ENCODE measurements around the gene MMP24. TPM values are rescaled to one million over a fixed set of nuclear protein-coding genes. Genes with fewer than 3 reads are reported as not detected.
"Not testable (repeated sequence)": the region's sequence is repeated elsewhere in the genome, so short reads cannot be mapped to it uniquely, and the experiment has no call there.

The MMP24 gene
- total RNA-seq, 4 donors from 2014 or later: 0.16 to 7.2 (median 5.6) TPM

DNA sequence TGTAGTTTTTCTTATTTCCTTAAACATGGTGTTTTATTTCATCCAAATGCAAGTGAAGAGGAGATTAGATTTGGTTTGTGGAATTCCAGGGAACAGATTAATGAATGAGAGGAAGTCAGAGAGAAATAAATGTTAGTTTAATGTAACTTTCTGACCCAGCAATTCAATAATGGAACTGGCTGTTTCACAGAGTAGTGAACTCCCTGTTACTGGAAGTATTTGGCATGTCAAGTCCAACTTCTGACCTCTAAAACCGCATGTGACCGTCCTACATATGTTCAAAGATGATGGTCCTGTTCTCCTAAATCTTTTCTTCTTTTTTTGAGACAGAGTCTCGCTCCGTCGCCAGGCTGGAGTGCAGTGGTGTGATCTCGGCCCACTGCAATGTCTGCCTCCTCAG, 35.9 kb upstream of the MMP24 start:
- ATAC-seq (ENCODE audit: low FRiP score) (no peak), DNase-seq (ENCODE audit: low spot score) (no peak)
- TF ChIP-seq, protein P1, sequence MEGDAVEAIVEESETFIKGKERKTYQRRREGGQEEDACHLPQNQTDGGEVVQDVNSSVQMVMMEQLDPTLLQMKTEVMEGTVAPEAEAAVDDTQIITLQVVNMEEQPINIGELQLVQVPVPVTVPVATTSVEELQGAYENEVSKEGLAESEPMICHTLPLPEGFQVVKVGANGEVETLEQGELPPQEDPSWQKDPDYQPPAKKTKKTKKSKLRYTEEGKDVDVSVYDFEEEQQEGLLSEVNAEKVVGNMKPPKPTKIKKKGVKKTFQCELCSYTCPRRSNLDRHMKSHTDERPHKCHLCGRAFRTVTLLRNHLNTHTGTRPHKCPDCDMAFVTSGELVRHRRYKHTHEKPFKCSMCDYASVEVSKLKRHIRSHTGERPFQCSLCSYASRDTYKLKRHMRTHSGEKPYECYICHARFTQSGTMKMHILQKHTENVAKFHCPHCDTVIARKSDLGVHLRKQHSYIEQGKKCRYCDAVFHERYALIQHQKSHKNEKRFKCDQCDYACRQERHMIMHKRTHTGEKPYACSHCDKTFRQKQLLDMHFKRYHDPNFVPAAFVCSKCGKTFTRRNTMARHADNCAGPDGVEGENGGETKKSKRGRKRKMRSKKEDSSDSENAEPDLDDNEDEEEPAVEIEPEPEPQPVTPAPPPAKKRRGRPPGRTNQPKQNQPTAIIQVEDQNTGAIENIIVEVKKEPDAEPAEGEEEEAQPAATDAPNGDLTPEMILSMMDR (IDR thresholded peaks at IDR 0.05): no peak

DNA sequence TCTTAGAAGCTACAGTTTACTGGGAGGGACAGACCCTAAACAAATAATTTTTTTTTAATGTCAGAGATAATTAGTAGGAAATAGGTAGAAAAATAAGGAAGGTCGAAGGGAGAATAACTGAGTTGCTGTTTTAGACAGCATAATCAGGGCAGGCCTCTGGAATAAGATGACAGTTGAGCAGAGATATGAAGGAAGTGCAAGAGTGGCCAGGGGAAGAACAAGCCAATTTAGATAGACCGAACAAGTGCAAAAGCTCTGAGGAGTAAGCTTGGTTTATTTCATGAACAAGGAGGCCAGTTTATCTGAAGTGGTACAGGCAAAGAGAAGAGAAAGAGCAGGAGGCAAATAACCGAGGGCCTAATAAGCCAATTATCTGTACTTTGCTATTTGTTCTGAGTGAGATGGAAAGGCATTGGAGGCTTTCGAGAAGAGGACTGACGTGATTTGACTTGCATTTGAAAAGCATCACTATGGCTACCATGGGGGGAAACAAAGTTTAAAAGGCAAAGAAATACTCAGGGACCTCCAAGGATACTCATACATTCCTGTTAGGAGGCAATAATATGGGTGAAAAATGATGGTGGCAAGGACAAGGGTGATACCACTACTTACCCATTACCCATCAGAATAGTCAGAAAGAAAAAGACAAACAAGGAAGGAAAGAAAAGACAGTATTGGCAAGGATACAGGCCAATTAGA, 34.9 kb upstream of the MMP24 start:
- no peak for DNase-seq (ENCODE audit: low spot score)
- TF ChIP-seq, protein P1 (IDR thresholded peaks at IDR 0.05): no peak
- no peak for ATAC-seq (ENCODE audit: low FRiP score)

DNA sequence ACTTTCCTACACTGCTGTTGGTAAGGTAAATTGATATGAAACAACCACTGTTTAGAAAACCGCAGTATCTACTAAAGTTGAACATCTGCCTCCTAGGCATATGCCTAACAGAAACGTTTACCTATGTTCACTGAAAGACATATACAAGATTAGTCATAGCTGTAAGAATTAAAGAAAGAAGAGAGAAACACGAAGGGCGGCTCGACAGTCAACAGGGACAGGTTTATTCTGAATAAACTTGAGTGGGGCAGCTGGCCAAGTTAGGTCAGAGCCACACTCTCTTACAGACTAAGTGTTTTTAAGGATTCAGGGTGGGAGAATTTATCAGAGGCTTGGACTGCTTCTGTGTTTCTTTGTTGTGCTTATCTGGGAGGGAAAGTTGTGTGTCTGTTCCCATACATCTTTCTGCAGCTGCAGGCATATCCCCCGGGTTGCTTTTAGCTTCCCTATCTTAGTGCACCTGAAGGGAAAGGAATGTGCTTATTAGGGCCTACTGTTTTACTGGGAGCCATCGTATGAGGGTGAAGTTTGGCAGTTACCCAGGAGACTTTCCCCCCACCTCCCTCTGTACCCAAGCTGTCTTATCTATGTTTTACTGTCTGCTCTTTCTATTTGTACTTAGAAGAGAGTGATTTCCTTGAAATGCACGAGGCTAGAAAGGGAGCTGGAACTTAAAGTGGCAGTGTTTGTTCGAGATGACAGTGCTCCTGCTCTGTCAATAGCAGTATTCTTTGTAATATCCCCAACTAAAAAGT, 34.2 kb upstream of the MMP24 start:
- ATAC-seq (ENCODE audit: low FRiP score): no peak
- TF ChIP-seq, protein P1 (IDR thresholded peaks at IDR 0.05): no peak
- no peak for DNase-seq (ENCODE audit: low spot score)

DNA sequence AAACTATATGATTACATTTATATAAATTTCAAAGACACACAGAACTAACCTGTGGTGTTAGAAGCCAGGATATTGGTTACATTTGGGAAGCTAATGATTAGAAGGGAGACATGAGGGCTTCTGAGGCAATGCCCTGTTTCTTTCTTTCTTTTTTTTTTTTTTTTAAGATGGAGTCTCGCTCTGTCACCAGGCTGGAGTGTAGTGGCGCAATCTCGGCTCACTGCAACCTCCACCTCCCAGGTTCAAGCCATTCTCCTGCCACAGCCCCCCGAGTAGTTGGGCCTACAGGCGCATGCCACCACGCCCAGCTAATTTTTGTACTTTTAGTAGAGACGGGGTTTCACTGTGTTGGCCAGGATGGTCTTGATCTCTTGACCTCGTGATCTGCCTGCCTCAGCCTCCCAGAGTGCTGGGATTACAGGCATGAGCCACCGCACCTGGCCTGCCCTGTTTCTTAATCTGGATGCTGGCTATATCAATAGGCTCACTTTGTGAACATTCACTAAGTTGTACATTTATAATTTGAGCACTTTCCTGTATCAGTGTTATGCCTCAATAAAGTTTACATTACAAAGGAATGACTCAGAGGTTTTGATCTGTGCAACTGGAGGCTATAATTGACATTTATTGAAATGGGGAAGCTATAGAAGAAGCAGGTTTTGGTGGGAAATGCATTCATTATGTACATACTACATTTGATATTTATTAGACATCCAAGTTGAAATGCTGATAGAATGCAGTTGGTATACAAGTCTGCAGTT, 33.3 kb upstream of the MMP24 start:
- ATAC-seq (ENCODE audit: low FRiP score); DNase-seq (ENCODE audit: low spot score): not testable (repeated sequence)

DNA sequence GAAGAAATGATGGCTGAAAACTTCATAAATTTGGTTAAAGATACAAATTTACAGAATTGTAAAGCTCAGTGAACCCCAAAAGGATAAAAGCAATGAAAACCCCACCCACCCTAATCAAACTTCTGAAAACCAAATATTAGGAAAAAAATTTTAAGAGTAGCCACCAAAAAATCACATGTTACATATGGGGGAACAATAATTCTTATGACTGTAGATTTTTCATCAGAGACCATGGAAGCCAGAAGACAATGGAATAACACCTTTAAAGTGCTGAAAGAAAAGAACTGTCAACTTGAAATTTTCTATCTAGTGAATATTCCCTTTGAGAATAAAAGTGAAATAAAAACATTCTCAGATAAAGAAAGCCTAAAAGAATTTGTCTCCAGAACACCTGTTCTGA, 30.2 kb upstream of the MMP24 start:
- no peak for ATAC-seq (ENCODE audit: low FRiP score)
- no peak for DNase-seq (ENCODE audit: low spot score)
- TF ChIP-seq, protein P1 (IDR thresholded peaks at IDR 0.05): no peak

DNA sequence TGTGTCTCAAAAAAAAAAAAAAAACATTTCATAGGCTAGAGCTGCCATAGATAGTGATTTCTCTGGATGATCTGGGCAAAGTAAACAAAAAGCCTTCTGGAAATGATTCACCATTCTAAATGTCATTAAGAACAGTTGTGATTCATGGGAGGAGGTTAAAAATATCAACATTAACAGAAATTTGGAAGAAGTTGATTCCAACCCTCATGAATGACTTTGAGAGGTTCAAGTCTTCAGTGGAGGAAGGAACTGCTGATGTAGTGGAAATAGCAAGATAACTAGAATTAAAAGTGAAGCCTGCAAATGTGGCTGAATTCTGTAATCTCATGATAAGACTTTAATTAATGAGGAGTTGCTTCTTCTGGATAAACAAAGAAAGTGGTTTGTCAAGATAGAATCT, 26.8 kb upstream of the MMP24 start:
- ATAC-seq (ENCODE audit: low FRiP score) (no peak), DNase-seq (ENCODE audit: low spot score) (no peak)
- TF ChIP-seq, protein P1 (IDR thresholded peaks at IDR 0.05): no peak

DNA sequence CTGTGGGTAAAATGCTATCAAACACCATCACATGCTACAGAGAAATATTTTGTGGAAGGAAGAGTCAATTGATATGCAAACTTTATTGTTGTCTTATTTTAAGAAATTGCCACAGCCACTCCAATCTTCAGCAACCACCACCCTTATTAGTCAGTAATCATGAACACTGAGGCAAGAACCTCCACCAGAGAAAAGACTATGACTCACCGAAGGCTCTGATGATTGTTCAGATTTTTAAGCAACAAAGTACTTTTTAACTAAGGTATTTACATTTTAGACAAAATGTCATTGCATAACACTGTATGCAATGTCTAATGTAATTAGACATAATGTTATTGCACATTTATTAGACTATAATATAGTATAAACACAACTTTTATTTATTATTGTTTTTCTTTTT, 26.2 kb upstream of the MMP24 start:
- no peak for DNase-seq (ENCODE audit: low spot score)
- TF ChIP-seq, protein P1 (IDR thresholded peaks at IDR 0.05): no peak
- no peak for ATAC-seq (ENCODE audit: low FRiP score)

DNA sequence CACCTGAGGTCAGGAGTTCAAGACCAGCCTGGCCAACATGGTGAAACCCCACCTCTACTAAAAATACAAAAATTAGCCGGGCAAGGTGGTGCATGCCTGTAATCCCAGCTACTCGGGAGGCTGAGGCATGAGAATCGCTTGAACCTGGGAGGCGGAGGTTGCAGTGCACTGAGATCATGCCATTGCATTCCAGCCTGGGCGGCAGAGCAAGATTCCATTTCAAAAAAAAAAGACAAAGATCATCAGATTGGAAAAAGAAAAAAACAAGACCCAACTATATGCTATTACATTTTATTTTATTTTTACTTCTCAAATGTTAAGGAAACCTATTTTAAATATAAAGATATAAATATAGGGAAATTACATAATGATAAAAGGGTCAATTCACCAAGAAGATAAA, 25.0 kb upstream of the MMP24 start:
- ATAC-seq (ENCODE audit: low FRiP score); DNase-seq (ENCODE audit: low spot score): not testable (repeated sequence)
